ENCODE results near the gene DYSF. TPM values are rescaled to one million over a fixed set of nuclear protein-coding genes. Genes with fewer than 3 reads are reported as not detected.

DYSF gene
- total RNA-seq, 1 experiment from 2014 or later = 5.5 TPM

DNA sequence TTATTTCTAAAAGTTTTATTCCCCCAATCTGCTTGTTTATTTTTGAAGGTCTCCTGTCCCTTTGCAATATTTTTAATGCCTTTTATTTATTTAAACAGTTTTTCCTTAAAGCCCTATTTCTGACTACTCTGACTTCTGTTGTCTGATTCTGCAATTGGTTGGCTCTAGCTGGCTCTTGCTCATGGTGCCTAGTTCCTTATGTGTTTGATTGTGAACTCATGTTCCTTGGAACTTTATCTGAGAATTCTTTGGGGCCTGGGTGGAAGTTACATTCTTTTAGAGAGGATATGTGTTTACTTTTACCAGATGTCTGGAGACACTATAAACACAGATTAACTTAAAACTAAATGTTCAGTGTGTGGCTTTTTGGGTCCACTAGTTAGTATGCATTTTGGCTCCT is 175.9 kb downstream of the DYSF start:
- no peak overlapping the region for H2BK5ac ChIP-seq (ENCODE audit: insufficient read length, low read length)
- DNase-seq = no peak
- H3K36me3 Mint-ChIP-seq (ENCODE audit: insufficient read depth in 1 of 3, low read depth in 3 of 3) = no peaks in the 10 kb centered on the region
- H2BK20ac ChIP-seq (ENCODE audit: low read depth, low read length, poor library complexity, severe bottlenecking) = no peak overlapping the region
- no peaks in the 10 kb centered on the region for H3K27me3 Mint-ChIP-seq (ENCODE audit: low read depth)
- H3K4ac ChIP-seq (ENCODE audit: low read depth, low read length) = no peak overlapping the region
- H3K79me2 ChIP-seq (ENCODE audit: insufficient read depth, low read length) = no peaks in the 10 kb centered on the region
- no peak overlapping the region for H3K27ac ChIP-seq (ENCODE audit: insufficient read length, low read depth, low read length)
- H3K23me2 ChIP-seq (ENCODE audit: insufficient read length, low read depth, low read length, poor library complexity, severe bottlenecking) = no peaks in the 10 kb centered on the region
- H3K4me1 ChIP-seq (ENCODE audit: insufficient read depth, low read length) = no peaks in the 10 kb centered on the region
- H3T11ph ChIP-seq (ENCODE audit: low read length) = no peak overlapping the region
- no peaks in the 10 kb centered on the region for H3K9me3 ChIP-seq (ENCODE audit: control insufficient read depth, low read depth, low read length)
- no peaks in the 10 kb centered on the region for H3K27me3 ChIP-seq (ENCODE audit: insufficient read depth, low read length)
- H3K18ac ChIP-seq (ENCODE audit: insufficient read length, low read depth, low read length) = no peak overlapping the region
- H2BK12ac ChIP-seq (ENCODE audit: insufficient read length, low read depth, low read length) = no peak overlapping the region
- peaks cover 8% of the 10 kb centered on the region in 2 experiments for H3K4me1 Mint-ChIP-seq
- no peak overlapping the region for H4K8ac ChIP-seq (replicated peaks; ENCODE audit: insufficient read length, low read depth, low read length)
- TF ChIP-seq, protein P1, sequence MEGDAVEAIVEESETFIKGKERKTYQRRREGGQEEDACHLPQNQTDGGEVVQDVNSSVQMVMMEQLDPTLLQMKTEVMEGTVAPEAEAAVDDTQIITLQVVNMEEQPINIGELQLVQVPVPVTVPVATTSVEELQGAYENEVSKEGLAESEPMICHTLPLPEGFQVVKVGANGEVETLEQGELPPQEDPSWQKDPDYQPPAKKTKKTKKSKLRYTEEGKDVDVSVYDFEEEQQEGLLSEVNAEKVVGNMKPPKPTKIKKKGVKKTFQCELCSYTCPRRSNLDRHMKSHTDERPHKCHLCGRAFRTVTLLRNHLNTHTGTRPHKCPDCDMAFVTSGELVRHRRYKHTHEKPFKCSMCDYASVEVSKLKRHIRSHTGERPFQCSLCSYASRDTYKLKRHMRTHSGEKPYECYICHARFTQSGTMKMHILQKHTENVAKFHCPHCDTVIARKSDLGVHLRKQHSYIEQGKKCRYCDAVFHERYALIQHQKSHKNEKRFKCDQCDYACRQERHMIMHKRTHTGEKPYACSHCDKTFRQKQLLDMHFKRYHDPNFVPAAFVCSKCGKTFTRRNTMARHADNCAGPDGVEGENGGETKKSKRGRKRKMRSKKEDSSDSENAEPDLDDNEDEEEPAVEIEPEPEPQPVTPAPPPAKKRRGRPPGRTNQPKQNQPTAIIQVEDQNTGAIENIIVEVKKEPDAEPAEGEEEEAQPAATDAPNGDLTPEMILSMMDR (conservative IDR thresholded peaks at IDR 0.05) = no peak
- H2AK5ac ChIP-seq (ENCODE audit: insufficient read length, low read length) = no peak overlapping the region
- H3K56ac ChIP-seq (ENCODE audit: insufficient read length, low read depth, low read length) = no peak overlapping the region
- H4K91ac ChIP-seq (ENCODE audit: insufficient read length, low read depth, low read length) = no peak overlapping the region
- H3K27ac Mint-ChIP-seq = no peak overlapping the region
- no peak overlapping the region for H3K14ac ChIP-seq (ENCODE audit: insufficient read depth, low read length)
- no peak overlapping the region for H4K5ac ChIP-seq (ENCODE audit: insufficient read length, low read depth, low read length)
- H2BK15ac ChIP-seq (ENCODE audit: low read depth, low read length) = no peak overlapping the region
- H3K9me3 Mint-ChIP-seq = no peaks in the 10 kb centered on the region
- no peak overlapping the region for H3K23ac ChIP-seq (ENCODE audit: insufficient read length, low read depth, low read length)
- no peak overlapping the region for H3K9ac ChIP-seq (ENCODE audit: extremely low read depth, insufficient read length, low read length)
- H3K4me2 ChIP-seq (ENCODE audit: insufficient read depth, insufficient read length, low read length) = no peak overlapping the region
- H2BK120ac ChIP-seq (ENCODE audit: low read depth, low read length, poor library complexity, severe bottlenecking) = no peak overlapping the region
- no peak overlapping the region for H2AFZ ChIP-seq (ENCODE audit: low read length)
- no peaks in the 10 kb centered on the region for H4K20me1 ChIP-seq (ENCODE audit: control insufficient read depth, insufficient read depth, insufficient read length)
- H3K4me3 Mint-ChIP-seq = no peak overlapping the region
- no peaks in the 10 kb centered on the region for H3K79me1 ChIP-seq (ENCODE audit: insufficient read depth, low read depth, low read length, poor library complexity, severe bottlenecking)

All from H9 (cell line).